NCI-H2227 (cell line): ENCODE data around the gene ARPC2.
"Not testable (repeated sequence)": the region's sequence is repeated elsewhere in the genome, so short reads cannot be mapped to it uniquely, and the experiment has no call there.

ENCODE experiments used
- DNase-seq: peaks from one replicate; lab custom pipeline; 2025; ENCODE audit not compliant: unreplicated experiment; lab: John Stamatoyannopoulos, UW

Gene ARPC2

GRCh38 chr2:218269900-218270720 is 53.1 kb downstream of the ARPC2 start, which contains the start of the genes AAMP and PNKD:
Gene AAMP, minus strand, starts transcription at chr2:218270137. Its CDS starts 51 bp downstream, at chr2:218270086.
Gene PNKD, plus strand, starts transcription at chr2:218270519. Its CDS starts 17 bp downstream, at chr2:218270536.
- DNase-seq, result peak; percentile 100

DNA sequence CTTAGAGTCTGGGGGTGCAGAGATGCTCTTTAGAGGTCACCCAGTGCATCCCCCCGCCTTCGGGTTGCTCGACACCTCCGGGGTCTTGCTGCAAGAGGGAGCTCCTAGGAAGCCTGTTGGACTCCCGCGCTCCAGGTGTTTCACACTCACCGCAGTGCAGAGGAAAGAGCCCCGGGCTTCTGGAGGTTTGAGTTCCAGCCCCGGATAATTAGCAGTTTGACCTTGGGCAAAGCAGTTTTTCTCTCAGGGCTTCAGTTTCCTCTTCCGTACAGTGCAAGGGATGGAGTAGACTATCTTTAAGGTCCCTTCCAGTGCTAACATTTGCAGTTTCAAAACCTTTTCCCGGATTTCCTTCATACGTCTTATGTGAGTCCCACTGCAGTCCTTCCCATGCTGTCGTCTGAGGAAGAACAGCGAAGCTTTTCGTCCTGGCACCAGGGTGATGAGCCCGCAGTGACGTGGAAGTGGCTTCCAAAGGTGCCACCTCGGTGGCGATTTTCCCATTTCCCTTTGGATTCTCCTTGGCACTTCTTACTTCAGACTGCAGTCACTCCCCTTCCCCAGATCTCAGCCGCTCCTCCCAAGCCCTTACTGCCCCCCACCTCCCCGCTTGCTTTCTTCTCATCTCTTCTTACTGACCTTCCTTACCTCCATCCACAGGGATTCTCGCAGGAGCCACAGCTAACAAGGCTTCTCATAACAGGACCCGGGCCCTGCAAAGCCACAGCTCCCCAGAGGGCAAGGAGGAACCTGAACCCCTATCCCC is 53.9 kb downstream of the ARPC2 start:
- peak; percentile 36 for DNase-seq

GRCh38 chr2:218271487-218271797 is 54.5 kb downstream of the ARPC2 start:
- no peak for DNase-seq

- DNase-seq, result no peak
These were observed 55.0 kb downstream of the ARPC2 start for GRCh38 chr2:218271865-218272530.

- DNase-seq, result peak; percentile 85
These were observed 55.7 kb downstream of the ARPC2 start for GRCh38 chr2:218272531-218273212.

- DNase-seq, result not testable (repeated sequence)
These were observed 56.4 kb downstream of the ARPC2 start for GRCh38 chr2:218273214-218273907.

- DNase-seq, result no peak
These were observed 56.9 kb downstream of the ARPC2 start for GRCh38 chr2:218273908-218274249.

DNA sequence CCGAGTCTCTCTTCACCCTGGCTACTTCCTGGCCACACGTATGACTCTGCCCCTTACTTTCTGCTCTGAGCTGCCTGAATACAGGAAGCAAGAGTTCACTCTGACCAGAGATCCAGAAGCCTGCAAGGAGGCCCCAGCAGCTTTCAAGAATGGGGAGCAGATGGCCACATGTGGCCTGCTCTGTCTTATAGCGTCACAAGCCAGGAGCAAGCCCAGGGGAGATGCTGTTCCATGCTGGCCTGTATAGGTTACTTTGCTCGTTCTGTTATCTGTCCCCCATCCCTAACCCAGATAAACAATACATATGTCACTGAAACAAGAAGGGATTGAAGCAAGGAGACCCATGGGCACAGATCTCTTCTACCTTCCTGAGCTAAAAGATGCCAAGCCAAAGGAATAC is 57.6 kb downstream of the ARPC2 start:
- DNase-seq, result no peak

DNA sequence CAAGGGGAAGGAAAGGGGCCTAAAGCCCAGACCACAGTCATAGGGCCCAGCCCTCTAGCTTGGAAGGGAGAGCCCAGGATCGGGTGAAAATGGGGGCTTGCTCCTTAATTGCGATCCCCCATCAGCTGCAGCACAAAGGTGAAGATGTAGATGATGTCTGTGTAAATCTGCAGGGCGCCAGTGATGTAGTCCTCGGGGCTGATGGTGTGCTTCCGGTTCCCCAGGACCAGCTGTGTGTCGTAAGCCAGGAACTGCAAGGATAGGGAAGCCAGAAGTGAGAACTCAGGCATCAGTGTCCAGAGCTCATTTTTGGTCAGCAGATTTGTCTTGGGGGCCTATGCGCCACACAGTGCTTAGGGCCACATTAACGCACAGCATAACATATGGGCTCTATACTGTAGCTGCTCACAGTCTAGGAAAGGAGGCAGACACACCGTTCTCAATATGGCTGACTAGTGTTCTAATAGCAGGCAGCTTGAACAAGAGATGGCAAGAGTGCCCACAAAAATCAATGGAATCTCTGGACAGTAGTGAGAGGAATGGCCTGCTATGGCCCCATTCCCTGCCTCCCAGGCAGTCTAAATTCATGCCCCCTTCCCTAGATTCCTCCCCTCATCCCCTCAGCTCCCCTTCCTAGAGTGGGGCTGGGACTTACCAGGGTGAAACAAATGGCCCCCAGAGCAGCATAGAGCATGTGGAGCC is 58.5 kb downstream of the ARPC2 start:
- DNase-seq, result no peak

GRCh38 chr2:218276986-218277755 is 60.2 kb downstream of the ARPC2 start:
- no peak for DNase-seq

DNA sequence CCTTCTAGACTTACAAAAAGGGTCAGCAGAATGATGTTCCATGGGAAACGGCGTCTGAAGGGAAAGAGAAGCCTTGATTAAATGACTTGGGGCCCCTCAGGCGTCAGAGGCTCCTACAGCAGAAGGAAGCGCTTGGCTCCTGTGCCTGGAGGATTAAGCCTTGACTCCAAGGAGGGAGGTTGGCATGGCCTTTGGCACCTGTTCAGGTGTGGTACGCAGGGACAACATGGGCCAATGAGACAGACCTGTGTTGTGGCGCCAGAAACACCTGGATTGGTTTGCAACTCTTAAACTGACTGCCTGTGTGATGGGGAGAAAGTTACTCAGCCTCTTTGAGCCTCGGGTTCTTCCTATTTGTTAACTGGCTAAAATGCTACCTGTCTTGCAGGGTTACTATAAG is 60.9 kb downstream of the ARPC2 start:
- no peak for DNase-seq

DNA sequence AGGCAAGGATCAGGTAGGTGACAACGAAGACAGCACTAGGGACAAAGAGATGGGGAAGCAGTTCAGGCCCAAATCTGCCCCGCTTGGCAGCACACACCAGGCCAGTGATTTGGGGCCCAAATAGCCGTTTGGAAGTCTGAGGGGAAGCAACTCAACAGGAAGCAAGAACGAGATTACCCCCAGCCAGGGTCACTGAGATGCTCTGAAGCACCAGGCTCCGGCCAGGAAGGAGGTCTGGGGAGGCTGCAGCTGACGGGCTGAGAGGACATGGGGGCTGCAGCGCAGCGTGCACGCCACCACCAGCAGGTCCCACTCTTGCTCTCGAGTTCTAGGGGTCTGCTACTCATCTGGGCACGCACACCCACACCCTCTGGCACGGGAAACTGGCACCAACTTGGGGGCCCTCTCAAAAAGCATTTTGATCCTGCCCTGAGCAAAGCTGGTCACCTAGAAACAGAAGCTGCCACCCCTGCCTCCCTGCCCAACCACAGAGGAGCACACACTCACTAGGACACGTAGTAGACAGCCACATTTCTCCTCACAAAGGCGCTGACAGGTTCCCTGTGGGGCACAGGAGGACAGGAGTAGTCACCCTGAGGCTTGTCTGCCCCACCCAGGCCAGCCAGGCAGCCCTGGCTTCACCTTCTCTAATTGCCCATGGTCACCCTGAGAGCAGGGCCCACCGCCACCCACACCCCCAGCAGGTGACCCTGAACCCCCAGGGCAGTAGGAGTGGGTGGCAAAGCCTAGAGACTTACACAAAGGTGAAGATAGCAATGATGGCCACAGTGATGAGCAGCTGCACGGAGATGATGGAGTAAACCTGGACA is 61.8 kb downstream of the ARPC2 start:
- no peak for DNase-seq

- DNase-seq, result no peak
These were observed 63.4 kb downstream of the ARPC2 start for GRCh38 chr2:218280260-218280870.

DNA sequence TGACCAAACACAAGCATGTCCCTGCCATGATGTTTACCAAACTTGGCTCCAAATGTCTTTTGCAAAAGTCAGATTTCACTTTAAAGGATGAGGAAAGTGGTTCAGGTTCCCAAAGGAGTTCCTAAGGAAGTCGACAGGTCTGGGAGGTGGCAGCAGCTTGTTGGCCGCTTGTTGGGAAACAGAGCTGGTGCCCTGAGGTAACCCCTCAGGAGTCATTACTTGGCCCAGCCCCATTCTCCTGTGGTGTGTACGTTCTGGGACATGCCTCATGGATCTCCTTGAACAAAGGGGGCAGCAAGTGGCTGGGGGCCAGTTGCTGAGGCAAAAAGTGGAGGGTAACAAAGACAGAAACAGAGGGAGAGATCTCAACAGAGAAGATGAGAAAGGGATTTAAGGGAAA is 64.5 kb downstream of the ARPC2 start:
- DNase-seq, result no peak

- DNase-seq, result no peak
These were observed 65.4 kb downstream of the ARPC2 start for GRCh38 chr2:218282173-218282991.

DNA sequence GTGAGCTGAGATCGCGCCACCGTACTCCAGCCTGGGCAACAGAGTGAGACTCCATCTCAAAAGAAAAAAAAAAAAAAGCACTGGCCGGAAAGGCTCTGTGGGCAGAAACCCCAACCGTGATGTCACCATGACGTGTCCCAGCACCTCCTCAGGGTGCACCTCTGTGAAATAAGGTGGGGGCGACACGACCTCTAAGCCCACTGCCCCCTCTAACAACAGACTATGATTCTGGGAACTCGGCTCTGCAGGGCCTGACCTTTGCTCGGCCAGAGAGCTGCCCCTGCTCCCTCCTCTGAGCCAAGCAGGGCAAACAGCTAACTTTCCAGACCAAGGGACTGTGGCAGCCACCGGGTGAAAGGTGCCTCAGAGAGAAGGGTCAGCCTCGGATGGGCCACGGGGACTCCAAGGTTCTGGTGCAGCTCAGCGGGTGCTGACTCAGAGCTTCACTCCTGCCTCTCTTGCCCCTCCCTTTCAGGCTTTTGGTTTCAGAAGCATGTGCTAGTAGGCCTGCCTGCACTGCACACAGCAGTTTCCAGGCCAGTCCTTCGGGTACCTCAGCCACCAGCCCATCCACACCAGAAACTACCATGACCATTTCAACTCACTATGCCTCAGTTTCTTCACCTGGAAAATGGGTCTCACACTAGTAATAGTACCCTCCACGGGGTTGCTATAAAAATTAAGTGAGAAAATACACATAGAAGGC is 67.3 kb downstream of the ARPC2 start:
- no peak for DNase-seq

- DNase-seq, result no peak
These were observed 68.6 kb downstream of the ARPC2 start for GRCh38 chr2:218285604-218286003.
